Hepatocyte (in vitro differentiated cells): ENCODE data around the gene INPP5D.

ENCODE experiments used
- CTCF ChIP-seq: fragments of 200-600 bp; sonication (generic); IDR thresholded peaks from 2 replicates; pipeline ENCODE4 v1.5.1; 2016; ENCODE audit warnings: antibody characterized with exemption, mild to moderate bottlenecking; ENCODE audit not compliant: poor library complexity
- EZH2 ChIP-seq: fragments of 200-600 bp; sonication (generic); IDR thresholded peaks from 2 replicates; pipeline ENCODE4 v1.6.1; 2016; ENCODE audit warnings: antibody characterized with exemption, mild to moderate bottlenecking, borderline replicate concordance
- EZH2phosphoT487 ChIP-seq: fragments of 200-600 bp; sonication (generic); IDR thresholded peaks from one replicate; pipeline ENCODE4 v1.6.1; 2018; ENCODE audit warnings: antibody characterized with exemption, mild to moderate bottlenecking, low read depth, moderate library complexity; ENCODE audit not compliant: unreplicated experiment, severe bottlenecking

DNA sequence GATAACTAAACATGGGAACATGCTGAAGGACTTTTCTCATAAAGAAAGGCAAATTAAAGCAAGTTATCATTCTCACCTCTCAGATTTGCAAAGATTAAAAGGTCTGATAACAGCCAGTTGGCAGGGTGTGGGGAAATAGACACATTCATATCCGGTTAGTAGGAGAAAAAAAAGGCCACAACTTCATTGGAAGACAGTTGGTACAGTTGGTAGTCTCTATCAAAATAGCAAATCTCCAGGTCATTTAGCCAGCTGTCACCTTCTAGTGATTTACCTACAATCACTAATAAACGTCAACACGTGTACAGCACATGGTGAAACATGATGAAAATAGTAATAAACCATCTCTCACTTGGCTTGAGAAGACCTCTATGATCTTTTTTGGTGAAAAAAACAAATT is 16.6 kb downstream of the INPP5D start:
- TF ChIP-seq CTCF (no peak), EZH2phosphoT487 (no peak), EZH2 (no peak)
